Muscle of leg (tissue), 11 donors: Measurements from ENCODE around the gene CPE. TPM values are rescaled to one million over a fixed set of nuclear protein-coding genes. Genes with fewer than 3 reads are reported as not detected.

ENCODE experiments used
- DNase-seq: peaks from one replicate; pipeline ENCODE4 v3.0.0; 2013
- H3K27ac ChIP-seq: one replicate; pipeline ENCODE4 v1.5.1; 2013; ENCODE audit warnings: mild to moderate bottlenecking, low read length, control low read depth
- H3K27me3 ChIP-seq: one replicate; pipeline ENCODE4 v1.6.1; 2013; ENCODE audit warnings: low read length; ENCODE audit not compliant: control insufficient read depth, insufficient read depth
- H3K36me3 ChIP-seq: one replicate; pipeline ENCODE4 v1.6.1; 2013; ENCODE audit warnings: low read length; ENCODE audit not compliant: control insufficient read depth, insufficient read depth
- H3K4me1 ChIP-seq: one replicate; pipeline ENCODE4 v1.6.1; 2013; ENCODE audit warnings: low read length; ENCODE audit not compliant: control insufficient read depth, insufficient read depth
- H3K4me3 ChIP-seq: one replicate; pipeline ENCODE4 v1.5.1; 2013; ENCODE audit warnings: low read length, control low read depth
- H3K9me3 ChIP-seq: replicated peaks from 2 replicates; pipeline ENCODE4 v1.6.1; 2013; ENCODE audit warnings: low read depth, low read length; ENCODE audit not compliant: control insufficient read depth
- WGBS: methylation state at CpG from one replicate; pipeline ENCODE4 v1.1.5; 2013; ENCODE audit warnings: missing lambda C conversion rate; ENCODE audit not compliant: insufficient coverage; 5-methylcytosine and 5-hydroxymethylcytosine counted together
- polyA plus RNA-seq, 8 donors: library from polyadenylated mRNA; unstranded; fragments of 120-200 nt; gene quantifications; one replicate each; pipeline versions ENCODE4 v1.2.1 to v1.2.3, GENCODE V29; 2013; ENCODE audit warnings: inconsistent platforms in 1 of 8, low replicate concordance in 1 of 8; ENCODE audit not compliant: insufficient read length in 8 of 8, insufficient read depth in 1 of 8
- total RNA-seq: library from RNA; stranded (reverse); fragments of 120-200 nt; gene quantifications from one replicate; pipeline ENCODE4 v1.2.4, GENCODE V29; 2013

The CPE gene
- total and polyA plus RNA-seq, 9 donors, result 53.6 to 137 (median 68.1) TPM

- whole genome bisulfite sequencing, result 85% methylated on average over 2 of the region's 2 CpGs
- Histone ChIP-seq H3K36me3 (no peaks in the 10 kb centered on the region), H3K9me3 (no peaks in the 10 kb centered on the region), H3K27me3 (no peaks in the 10 kb centered on the region), H3K27ac (no peak overlapping the region), H3K4me1 (no peaks in the 10 kb centered on the region), H3K4me3 (no peak overlapping the region)
- DNase-seq, result no peak
Measured at GRCh38 chr4:165515201-165515600, 136.4 kb downstream of the CPE start.

GRCh38 chr4:165516281-165516833 lies 137.5 kb downstream of the CPE start:
- Histone ChIP-seq H3K27ac (no peak overlapping the region), H3K4me1 (no peaks in the 10 kb centered on the region), H3K36me3 (no peaks in the 10 kb centered on the region), H3K4me3 (no peak overlapping the region), H3K27me3 (no peaks in the 10 kb centered on the region), H3K9me3 (no peaks in the 10 kb centered on the region)
- 33% methylated on average over 3 of the region's 6 CpGs for WGBS
- DNase-seq, result peak; percentile 32

- H3K27me3 ChIP-seq, result no peaks in the 10 kb centered on the region
- WGBS, result 22% methylated on average over 1 of the region's 1 CpG
- H3K9me3 ChIP-seq, result no peaks in the 10 kb centered on the region
- no peaks in the 10 kb centered on the region for H3K4me1 ChIP-seq
- no peak overlapping the region for H3K27ac ChIP-seq
- H3K4me3 ChIP-seq, result no peak overlapping the region
- no peak for DNase-seq
- no peaks in the 10 kb centered on the region for H3K36me3 ChIP-seq
Measured at GRCh38 chr4:165517216-165517615, 138.4 kb downstream of the CPE start.

GRCh38 chr4:165518024-165518616 lies 139.3 kb downstream of the CPE start:
- no CpG with 5 or more reads among the region's 1 CpG for WGBS
- DNase-seq, result no peak
- no peaks in the 10 kb centered on the region for H3K36me3 ChIP-seq
- H3K27me3 ChIP-seq, result no peaks in the 10 kb centered on the region
- H3K4me3 ChIP-seq, result no peak overlapping the region
- H3K4me1 ChIP-seq, result no peaks in the 10 kb centered on the region
- no peak overlapping the region for H3K27ac ChIP-seq
- no peaks in the 10 kb centered on the region for H3K9me3 ChIP-seq

- WGBS, result no CpG with 5 or more reads among the region's 1 CpG
- H3K27ac ChIP-seq, result no peak overlapping the region
- DNase-seq, result no peak
- no peaks in the 10 kb centered on the region for H3K27me3 ChIP-seq
- no peaks in the 10 kb centered on the region for H3K4me1 ChIP-seq
- H3K36me3 ChIP-seq, result no peaks in the 10 kb centered on the region
- no peaks in the 10 kb centered on the region for H3K9me3 ChIP-seq
- no peak overlapping the region for H3K4me3 ChIP-seq
Measured at GRCh38 chr4:165518686-165519085, 139.9 kb downstream of the CPE start.

GRCh38 chr4:165519591-165519990 lies 140.8 kb downstream of the CPE start:
- peak; percentile 77 for DNase-seq
- Histone ChIP-seq H3K4me1 (no peaks in the 10 kb centered on the region), H3K36me3 (no peaks in the 10 kb centered on the region), H3K9me3 (no peaks in the 10 kb centered on the region), H3K27ac (no peak overlapping the region), H3K4me3 (no peak overlapping the region), H3K27me3 (no peaks in the 10 kb centered on the region)

GRCh38 chr4:165520086-165520485 lies 141.3 kb downstream of the CPE start:
- Histone ChIP-seq H3K36me3 (no peaks in the 10 kb centered on the region), H3K4me1 (no peaks in the 10 kb centered on the region), H3K4me3 (no peak overlapping the region), H3K27ac (no peak overlapping the region), H3K9me3 (no peaks in the 10 kb centered on the region), H3K27me3 (no peaks in the 10 kb centered on the region)
- DNase-seq, result peak; percentile 85
- WGBS, result 40% methylated on average over 2 of the region's 4 CpGs

- WGBS, result no CpG with 5 or more reads among the region's 1 CpG
- H3K36me3 ChIP-seq, result no peaks in the 10 kb centered on the region
- H3K9me3 ChIP-seq, result no peaks in the 10 kb centered on the region
- H3K27me3 ChIP-seq, result no peaks in the 10 kb centered on the region
- DNase-seq, result no peak
- no peak overlapping the region for H3K27ac ChIP-seq
- no peak overlapping the region for H3K4me3 ChIP-seq
- no peaks in the 10 kb centered on the region for H3K4me1 ChIP-seq
Measured at GRCh38 chr4:165522050-165522449, 143.2 kb downstream of the CPE start.

- H3K9me3 ChIP-seq, result no peaks in the 10 kb centered on the region
- no peaks in the 10 kb centered on the region for H3K27me3 ChIP-seq
- H3K4me1 ChIP-seq, result no peaks in the 10 kb centered on the region
- no peaks in the 10 kb centered on the region for H3K36me3 ChIP-seq
- WGBS, result 72% methylated on average over 5 of the region's 9 CpGs
- no peak for DNase-seq
- H3K27ac ChIP-seq, result no peak overlapping the region
- no peak overlapping the region for H3K4me3 ChIP-seq
Measured at GRCh38 chr4:165524532-165525190, 145.9 kb downstream of the CPE start.

- no peak overlapping the region for H3K4me3 ChIP-seq
- H3K4me1 ChIP-seq, result no peaks in the 10 kb centered on the region
- no peaks in the 10 kb centered on the region for H3K9me3 ChIP-seq
- H3K27me3 ChIP-seq, result no peaks in the 10 kb centered on the region
- WGBS, result no CpG with 5 or more reads among the region's 4 CpGs
- H3K27ac ChIP-seq, result no peak overlapping the region
- no peak for DNase-seq
- H3K36me3 ChIP-seq, result no peaks in the 10 kb centered on the region
Measured at GRCh38 chr4:165532976-165533375, 154.2 kb downstream of the CPE start.
